Activated naive CD4-positive, alpha-beta T cell treated with anti-CD3 and anti-CD28 coated beads, Interleukin-2, amount 50 U/mL, for 24 hours (primary cell): ENCODE results near the gene PDHB.
A peak's percentile ranks its signal among the peaks of the same experiment; 100 is the strongest.

ENCODE experiments used
- H3K27ac Mint-ChIP-seq: one replicate; pipeline ENCODE4 v1.8.0; 2021; ENCODE audit warnings: mild to moderate bottlenecking, mixed read lengths
- H3K27me3 Mint-ChIP-seq: one replicate; pipeline ENCODE4 v1.8.0; 2021; ENCODE audit warnings: mixed read lengths
- H3K36me3 Mint-ChIP-seq: one replicate; pipeline ENCODE4 v1.8.0; 2021; ENCODE audit warnings: mixed read lengths
- H3K4me1 Mint-ChIP-seq: one replicate; pipeline ENCODE4 v1.8.0; 2021; ENCODE audit warnings: mixed read lengths
- H3K4me3 Mint-ChIP-seq: one replicate; pipeline ENCODE4 v1.8.0; 2021; ENCODE audit warnings: mild to moderate bottlenecking, mixed read lengths
- H3K9me3 Mint-ChIP-seq: one replicate; pipeline ENCODE4 v1.8.0; 2021; ENCODE audit warnings: mixed read lengths

Gene PDHB

GRCh38 chr3:58419780-58420507, 13.7 kb downstream of the PDHB start:
- Mint-ChIP-seq H3K9me3 (no peaks in the 10 kb centered on the region), H3K36me3 (peaks cover 2% of the 10 kb centered on the region), H3K27ac (peak overlapping the region; percentile 62), H3K27me3 (no peaks in the 10 kb centered on the region), H3K4me1 (peaks cover 4% of the 10 kb centered on the region), H3K4me3 (no peak overlapping the region)

GRCh38 chr3:58418227-58418626, 15.4 kb downstream of the PDHB start:
- Mint-ChIP-seq H3K27ac (peak overlapping the region; percentile 80), H3K27me3 (no peaks in the 10 kb centered on the region), H3K9me3 (no peaks in the 10 kb centered on the region), H3K4me3 (no peak overlapping the region), H3K36me3 (peaks cover 3% of the 10 kb centered on the region), H3K4me1 (peaks cover 12% of the 10 kb centered on the region)

GRCh38 chr3:58417075-58417474, 16.6 kb downstream of the PDHB start:
- peaks cover 1% of the 10 kb centered on the region for H3K36me3 Mint-ChIP-seq
- H3K4me3 Mint-ChIP-seq: no peak overlapping the region
- H3K27ac Mint-ChIP-seq: no peak overlapping the region
- H3K27me3 Mint-ChIP-seq: no peaks in the 10 kb centered on the region
- no peaks in the 10 kb centered on the region for H3K9me3 Mint-ChIP-seq
- peaks cover 12% of the 10 kb centered on the region for H3K4me1 Mint-ChIP-seq

GRCh38 chr3:58416191-58416590, 17.4 kb downstream of the PDHB start:
- Mint-ChIP-seq H3K9me3 (no peaks in the 10 kb centered on the region), H3K4me3 (no peak overlapping the region), H3K27ac (no peak overlapping the region), H3K4me1 (peaks cover 12% of the 10 kb centered on the region), H3K27me3 (no peaks in the 10 kb centered on the region), H3K36me3 (peaks cover 1% of the 10 kb centered on the region)

GRCh38 chr3:58414538-58415197, 19.0 kb downstream of the PDHB start:
- Mint-ChIP-seq H3K27me3 (no peaks in the 10 kb centered on the region), H3K9me3 (no peaks in the 10 kb centered on the region), H3K36me3 (peaks cover 10% of the 10 kb centered on the region), H3K4me3 (no peak overlapping the region), H3K4me1 (peaks cover 12% of the 10 kb centered on the region), H3K27ac (no peak overlapping the region)

- Mint-ChIP-seq H3K27ac (peak overlapping the region; percentile 8), H3K36me3 (peaks cover 15% of the 10 kb centered on the region), H3K4me3 (no peak overlapping the region), H3K9me3 (no peaks in the 10 kb centered on the region), H3K4me1 (peaks cover 8% of the 10 kb centered on the region), H3K27me3 (no peaks in the 10 kb centered on the region)
Measured at GRCh38 chr3:58411851-58412830, 21.5 kb downstream of the PDHB start.

GRCh38 chr3:58411036-58411435, 22.6 kb downstream of the PDHB start:
- H3K36me3 Mint-ChIP-seq: peaks cover 17% of the 10 kb centered on the region
- H3K4me3 Mint-ChIP-seq: no peak overlapping the region
- no peaks in the 10 kb centered on the region for H3K9me3 Mint-ChIP-seq
- no peak overlapping the region for H3K27ac Mint-ChIP-seq
- H3K4me1 Mint-ChIP-seq: peaks cover 8% of the 10 kb centered on the region
- H3K27me3 Mint-ChIP-seq: no peaks in the 10 kb centered on the region

GRCh38 chr3:58409663-58410062, 24.0 kb downstream of the PDHB start:
- no peaks in the 10 kb centered on the region for H3K9me3 Mint-ChIP-seq
- peaks cover 17% of the 10 kb centered on the region for H3K36me3 Mint-ChIP-seq
- no peak overlapping the region for H3K4me3 Mint-ChIP-seq
- H3K27me3 Mint-ChIP-seq: no peaks in the 10 kb centered on the region
- no peak overlapping the region for H3K27ac Mint-ChIP-seq
- peaks cover 7% of the 10 kb centered on the region for H3K4me1 Mint-ChIP-seq

- no peaks in the 10 kb centered on the region for H3K27me3 Mint-ChIP-seq
- H3K27ac Mint-ChIP-seq: no peak overlapping the region
- H3K36me3 Mint-ChIP-seq: peaks cover 17% of the 10 kb centered on the region
- H3K4me1 Mint-ChIP-seq: no peaks in the 10 kb centered on the region
- H3K4me3 Mint-ChIP-seq: no peak overlapping the region
- H3K9me3 Mint-ChIP-seq: no peaks in the 10 kb centered on the region
Measured at GRCh38 chr3:58408906-58409305, 24.7 kb downstream of the PDHB start.

GRCh38 chr3:58404396-58404795, 29.2 kb downstream of the PDHB start:
- Mint-ChIP-seq H3K9me3 (no peaks in the 10 kb centered on the region), H3K4me3 (no peak overlapping the region), H3K36me3 (peaks cover 7% of the 10 kb centered on the region), H3K4me1 (no peaks in the 10 kb centered on the region), H3K27ac (peak overlapping the region; percentile 43), H3K27me3 (no peaks in the 10 kb centered on the region)

- H3K36me3 Mint-ChIP-seq: peaks cover 9% of the 10 kb centered on the region
- no peak overlapping the region for H3K4me3 Mint-ChIP-seq
- no peaks in the 10 kb centered on the region for H3K9me3 Mint-ChIP-seq
- no peaks in the 10 kb centered on the region for H3K27me3 Mint-ChIP-seq
- no peak overlapping the region for H3K27ac Mint-ChIP-seq
- H3K4me1 Mint-ChIP-seq: no peaks in the 10 kb centered on the region
Measured at GRCh38 chr3:58403513-58404109, 30.0 kb downstream of the PDHB start.

- Mint-ChIP-seq H3K27me3 (no peaks in the 10 kb centered on the region), H3K4me3 (no peak overlapping the region), H3K36me3 (peaks cover 7% of the 10 kb centered on the region), H3K27ac (no peak overlapping the region), H3K9me3 (no peaks in the 10 kb centered on the region), H3K4me1 (no peaks in the 10 kb centered on the region)
Measured at GRCh38 chr3:58398669-58399333, 34.8 kb downstream of the PDHB start.

GRCh38 chr3:58394339-58394738, 39.3 kb downstream of the PDHB start:
- peaks cover 15% of the 10 kb centered on the region for H3K36me3 Mint-ChIP-seq
- no peaks in the 10 kb centered on the region for H3K9me3 Mint-ChIP-seq

GRCh38 chr3:58392181-58392580, 41.5 kb downstream of the PDHB start:
- H3K4me1 Mint-ChIP-seq: peaks cover 3% of the 10 kb centered on the region
- peaks cover 14% of the 10 kb centered on the region for H3K36me3 Mint-ChIP-seq
- no peaks in the 10 kb centered on the region for H3K9me3 Mint-ChIP-seq
- H3K4me3 Mint-ChIP-seq: no peak overlapping the region
- H3K27me3 Mint-ChIP-seq: no peaks in the 10 kb centered on the region
- H3K27ac Mint-ChIP-seq: no peak overlapping the region

More at GRCh38 chr3:58394339-58394738, 39.3 kb downstream of the PDHB start:
- Mint-ChIP-seq H3K4me3 (no peak overlapping the region), H3K27me3 (no peaks in the 10 kb centered on the region), H3K4me1 (no peaks in the 10 kb centered on the region), H3K27ac (no peak overlapping the region)
